Sigmoid colon (tissue), 7 donors: ENCODE measurements around the gene RAB4A. TPM values are rescaled to one million over a fixed set of nuclear protein-coding genes. Genes with fewer than 3 reads are reported as not detected.

ENCODE experiments used
- DNase-seq: peaks from one replicate; pipeline ENCODE4 v3.0.0-alpha.2; 2019
- H3K27ac ChIP-seq, 4 donors: fragments of 200-600 bp; sonication (generic); one replicate each; pipeline ENCODE4 v1.5.1; 2016 to 2019; ENCODE audit warnings: mild to moderate bottlenecking in 1 of 4
- H3K27me3 ChIP-seq, 3 donors: fragments of 200-600 bp; sonication (generic); one replicate each; pipeline ENCODE4 v1.5.1; 2019; ENCODE audit warnings: mild to moderate bottlenecking in 1 of 3
- H3K36me3 ChIP-seq, 4 donors: fragments of 200-600 bp; sonication (generic); one replicate each; pipeline ENCODE4 v1.5.1; 2016 to 2019
- H3K4me1 ChIP-seq, 4 donors: fragments of 200-600 bp; sonication (generic); one replicate each; pipeline ENCODE4 v1.5.1; 2017 to 2019
- H3K4me3 ChIP-seq, 4 donors: fragments of 200-600 bp; sonication (generic); one replicate each; pipeline ENCODE4 v1.5.1; 2017 to 2019; ENCODE audit warnings: mild to moderate bottlenecking in 2 of 4, moderate library complexity in 1 of 4
- H3K9me3 ChIP-seq, 4 donors: fragments of 200-600 bp in 3 of 4; sonication (generic) in 3 of 4; one replicate each; pipeline versions ENCODE4 v1.5.1 to v1.6.1; 2013 to 2019
- CTCF ChIP-seq, 4 experiments: fragments of 450-650 bp in 3 of 4; fragments of 200-600 bp in 1 of 4; IDR thresholded peaks; one replicate each; pipeline ENCODE4 v1.5.1; 2016 to 2019; ENCODE audit warnings: antibody characterized with exemption in 4 of 4, mild to moderate bottlenecking in 3 of 4, moderate library complexity in 2 of 4
- EP300 ChIP-seq, 4 donors: sonication (generic); formaldehyde crosslinking; IDR thresholded peaks; one replicate each; pipeline ENCODE4 v1.6.1; 2017; ENCODE audit warnings: antibody characterized with exemption in 4 of 4
- POLR2A ChIP-seq, 2 donors: fragments of 450-650 bp; IDR thresholded peaks; one replicate each; pipeline ENCODE4 v1.6.1; 2016; ENCODE audit warnings: antibody characterized with exemption in 2 of 2, mild to moderate bottlenecking in 2 of 2, moderate library complexity in 2 of 2
- POLR2AphosphoS5 ChIP-seq, 4 donors: sonication (generic); formaldehyde crosslinking; IDR thresholded peaks; one replicate each; pipeline ENCODE4 v1.6.1; 2017; ENCODE audit warnings: antibody characterized with exemption in 4 of 4
- intact Hi-C: fragments of 100-400 bp; cut with DNase I; formaldehyde crosslinking; loops from one replicate; pipeline ENCODE4 v1.15.1; 2023
- polyA plus RNA-seq, 3 donors: library from polyadenylated mRNA; stranded (reverse); fragments of 200-250 nt; gene quantifications; one replicate each; pipeline ENCODE4 v1.2.3, GENCODE V29; 2013
- total RNA-seq, 4 donors: library from RNA; depleted of rRNA; stranded (reverse); fragments of >200 nt; gene quantifications; one replicate each; pipeline ENCODE4 v1.1.0, GENCODE V29; 2016
- donor health status: healthy with polysubstance abuse.
- donor health status: Bipolar disorder and iron deficiency.
- donor health status: healthy.

Gene RAB4A
- total and polyA plus RNA-seq, 7 donors: 35.8 to 83.7 (median 52.4) TPM

- Histone ChIP-seq H3K4me3 (no peak overlapping the region), H3K36me3 (no peaks in the 10 kb centered on the region), H3K4me1 (no peaks in the 10 kb centered on the region), H3K9me3 (peaks cover 0 to 5% (median 1%) of the 10 kb centered on the region in 4 donors), H3K27ac (no peak overlapping the region), H3K27me3 (peaks cover 0 to 3% (median 0%) of the 10 kb centered on the region in 3 donors)
- intact Hi-C loops: no loop called here
- TF ChIP-seq EP300 (IDR thresholded peaks at IDR 0.05) (no peak), POLR2AphosphoS5 (IDR thresholded peaks at IDR 0.05) (no peak), CTCF (IDR thresholded peaks at IDR 0.05) (no peak), POLR2A (IDR thresholded peaks at IDR 0.05) (no peak)
- no peak for DNase-seq
Observed at GRCh38 chr1:229354226-229354625, 83.3 kb downstream of the RAB4A start.

Other genes starting within 250 kb of the RAB4A start
- gene CCSAP, start 71.9 kb downstream of the RAB4A start, total RNA-seq: 1 to 10 TPM; 3.8 to 6.1 (median 4.9) TPM
- gene CCSAP, start 71.9 kb downstream of the RAB4A start, polyA plus RNA-seq: 1 to 10 TPM in 2 of 3 donors, under 1 TPM in 1; 0.60 to 2.1 (median 1.4) TPM
- gene ACTA1, start 163.0 kb downstream of the RAB4A start, total RNA-seq: under 1 TPM in 1 of 4 donors, not detected in 3; 0.36 TPM
- gene ACTA1, start 163.0 kb downstream of the RAB4A start, polyA plus RNA-seq: 10 to 100 TPM in 1 of 3 donors, 1 to 10 TPM in 2; 1.1 to 36.0 (median 4.6) TPM
- gene NUP133, start 237.2 kb downstream of the RAB4A start, total RNA-seq: 10 to 100 TPM; 23.7 to 31.7 (median 27.6) TPM
- 10 to 100 TPM in 1 of 3 donors, 1 to 10 TPM in 2; 4.8 to 12.9 (median 6.9) TPM for gene NUP133, start 237.2 kb downstream of the RAB4A start, polyA plus RNA-seq